Activated T-helper 17 cell treated with anti-CD3 and anti-CD28 coated beads, Interleukin-2, amount 50 U/mL, for 72 hours (primary cell): ENCODE data around the gene RALY. TPM values are rescaled to one million over a fixed set of nuclear protein-coding genes. Genes with fewer than 3 reads are reported as not detected.
"Not testable (repeated sequence)": the region's sequence is repeated elsewhere in the genome, so short reads cannot be mapped to it uniquely, and the experiment has no call there.

Experiments used
- ATAC-seq: fragments of 150-1000 bp; cut with Tn5 transposase; replicated peaks from 2 replicates; pipeline ENCODE4 v1.10.0; 2021; ENCODE audit warnings: mild to moderate bottlenecking, moderate library complexity
- H3K27ac Mint-ChIP-seq: one replicate; pipeline ENCODE4 v1.8.0; 2022; ENCODE audit warnings: mixed read lengths
- H3K27me3 Mint-ChIP-seq: one replicate; pipeline ENCODE4 v1.8.0; 2022; ENCODE audit warnings: mixed read lengths
- H3K36me3 Mint-ChIP-seq: one replicate; pipeline ENCODE4 v1.8.0; 2022; ENCODE audit warnings: low read depth, mild to moderate bottlenecking, mixed read lengths
- H3K4me1 Mint-ChIP-seq: one replicate; pipeline ENCODE4 v1.8.0; 2022; ENCODE audit warnings: mixed read lengths
- H3K4me3 Mint-ChIP-seq: one replicate; pipeline ENCODE4 v1.8.0; 2022; ENCODE audit warnings: mild to moderate bottlenecking, mixed read lengths
- H3K9me3 Mint-ChIP-seq: one replicate; pipeline ENCODE4 v1.8.0; 2022; ENCODE audit warnings: mixed read lengths
- total RNA-seq, 2 donors: library from RNA; stranded (reverse); gene quantifications; one replicate each; pipeline ENCODE4 v1.2.3, GENCODE V29; 2022

Gene RALY
- total RNA-seq, 2 donors from 2014 or later = 112 to 142 TPM

- H3K4me1 Mint-ChIP-seq = peaks cover 61% of the 10 kb centered on the region
- no peaks in the 10 kb centered on the region for H3K27me3 Mint-ChIP-seq
- H3K27ac Mint-ChIP-seq = peak overlapping the region; percentile 67
- H3K36me3 Mint-ChIP-seq = no peaks in the 10 kb centered on the region
- H3K4me3 Mint-ChIP-seq = peak overlapping the region; percentile 6
- H3K9me3 Mint-ChIP-seq = no peaks in the 10 kb centered on the region
- ATAC-seq = peak; percentile 66
Observed at GRCh38 chr20:34015401-34016335, 22.0 kb downstream of the RALY start.

DNA sequence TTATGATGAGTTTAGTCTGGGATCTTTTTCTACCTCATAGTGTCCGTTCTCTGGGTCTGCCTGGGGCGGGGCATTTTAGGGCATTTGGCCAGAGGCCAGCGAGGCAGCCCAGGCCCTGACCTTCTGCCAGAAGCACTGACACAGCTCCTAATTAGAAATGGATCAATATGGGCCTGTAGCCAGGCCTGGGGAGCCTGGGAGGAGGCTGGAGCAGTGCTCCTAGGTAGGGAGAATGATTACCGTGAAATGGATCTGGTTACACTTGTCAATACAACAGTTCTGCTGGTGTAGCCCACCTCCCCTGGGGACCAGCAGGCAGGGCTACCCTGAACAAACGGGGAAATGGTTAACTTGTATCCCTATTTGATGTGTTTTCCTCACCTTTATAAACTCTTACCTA, 23.0 kb downstream of the RALY start:
- H3K27me3 Mint-ChIP-seq = no peaks in the 10 kb centered on the region
- H3K9me3 Mint-ChIP-seq = no peaks in the 10 kb centered on the region
- H3K27ac Mint-ChIP-seq = peak overlapping the region; percentile 23
- no peak overlapping the region for H3K4me3 Mint-ChIP-seq
- no peaks in the 10 kb centered on the region for H3K36me3 Mint-ChIP-seq
- peaks cover 67% of the 10 kb centered on the region for H3K4me1 Mint-ChIP-seq
- no peak for ATAC-seq

DNA sequence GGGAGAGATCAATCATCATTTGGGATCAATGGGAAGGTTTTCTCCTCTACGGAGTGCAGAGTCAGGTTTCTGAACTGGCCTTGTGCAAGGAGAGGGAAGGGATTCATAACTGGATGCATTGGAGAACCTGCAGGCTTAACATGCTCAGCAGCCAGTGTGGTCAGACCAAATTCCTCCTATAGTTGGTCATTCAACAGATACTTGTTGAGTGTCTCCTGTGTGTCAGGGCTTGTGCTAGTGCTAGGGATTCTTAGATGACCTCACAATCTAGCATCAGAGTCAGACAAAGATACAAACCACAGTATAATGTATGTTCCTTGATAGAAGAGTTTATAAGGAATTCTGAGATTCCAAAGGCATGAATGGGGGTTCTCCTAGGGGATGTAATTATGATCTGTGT, 23.9 kb downstream of the RALY start:
- no peak for ATAC-seq
- H3K27ac Mint-ChIP-seq = peak overlapping the region; percentile 23
- H3K4me3 Mint-ChIP-seq = no peak overlapping the region
- no peaks in the 10 kb centered on the region for H3K27me3 Mint-ChIP-seq
- no peaks in the 10 kb centered on the region for H3K36me3 Mint-ChIP-seq
- H3K4me1 Mint-ChIP-seq = peaks cover 66% of the 10 kb centered on the region
- no peaks in the 10 kb centered on the region for H3K9me3 Mint-ChIP-seq

DNA sequence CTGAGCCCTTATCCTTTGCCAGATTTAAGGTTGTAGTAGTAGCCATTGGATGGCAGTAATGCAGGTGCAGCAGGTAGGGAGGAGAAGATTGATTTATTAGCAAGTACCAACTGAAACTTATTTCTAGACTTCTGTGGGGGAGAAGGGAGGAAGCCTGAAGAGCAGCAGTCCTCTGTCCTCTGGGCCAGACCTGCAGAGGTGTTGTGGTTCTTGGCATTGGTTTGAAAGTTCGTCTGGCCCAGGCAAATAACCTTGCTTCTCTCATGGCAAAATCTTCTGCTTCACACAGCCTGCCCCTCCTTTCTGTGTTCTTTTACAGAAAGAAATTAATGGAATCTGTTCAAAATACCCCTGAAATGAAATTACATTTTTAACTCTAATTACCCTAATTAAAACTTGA, 24.5 kb downstream of the RALY start:
- Mint-ChIP-seq H3K36me3 (no peaks in the 10 kb centered on the region), H3K27me3 (no peaks in the 10 kb centered on the region), H3K27ac (peak overlapping the region; percentile 23), H3K4me3 (no peak overlapping the region), H3K4me1 (peaks cover 66% of the 10 kb centered on the region), H3K9me3 (no peaks in the 10 kb centered on the region)
- ATAC-seq = no peak

- H3K9me3 Mint-ChIP-seq = no peaks in the 10 kb centered on the region
- H3K27me3 Mint-ChIP-seq = no peaks in the 10 kb centered on the region
- peaks cover 50% of the 10 kb centered on the region for H3K4me1 Mint-ChIP-seq
- H3K4me3 Mint-ChIP-seq = no peak overlapping the region
- peak overlapping the region; percentile 44 for H3K27ac Mint-ChIP-seq
- H3K36me3 Mint-ChIP-seq = no peaks in the 10 kb centered on the region
- peak; percentile 67 for ATAC-seq
Observed at GRCh38 chr20:34022151-34022838, 28.6 kb downstream of the RALY start.

DNA sequence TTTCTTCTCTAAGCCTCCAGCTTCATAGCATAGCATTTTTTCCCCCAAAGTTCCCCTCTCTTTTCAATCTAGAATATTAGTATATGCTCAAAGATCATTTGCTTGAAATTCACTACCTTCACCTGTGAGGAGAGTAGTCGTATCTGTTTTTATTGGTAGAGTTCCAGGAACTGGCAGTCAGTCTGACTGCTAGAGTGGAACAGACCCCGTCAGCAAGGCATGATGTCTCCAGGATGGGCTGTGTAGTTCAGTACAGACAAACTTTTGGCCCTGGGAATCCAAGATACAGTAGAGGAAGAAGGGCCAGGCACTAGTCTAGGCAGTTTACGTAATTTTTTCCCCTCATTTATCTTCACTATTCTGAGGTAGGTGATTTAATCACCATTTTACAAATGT, 29.1 kb downstream of the RALY start:
- H3K4me1 Mint-ChIP-seq = peaks cover 50% of the 10 kb centered on the region
- no peaks in the 10 kb centered on the region for H3K27me3 Mint-ChIP-seq
- H3K27ac Mint-ChIP-seq = peak overlapping the region; percentile 44
- no peak overlapping the region for H3K4me3 Mint-ChIP-seq
- no peaks in the 10 kb centered on the region for H3K9me3 Mint-ChIP-seq
- ATAC-seq = no peak
- no peaks in the 10 kb centered on the region for H3K36me3 Mint-ChIP-seq

- Mint-ChIP-seq H3K27me3 (no peaks in the 10 kb centered on the region), H3K4me1 (peaks cover 52% of the 10 kb centered on the region), H3K36me3 (no peaks in the 10 kb centered on the region), H3K9me3 (no peaks in the 10 kb centered on the region), H3K4me3 (no peak overlapping the region), H3K27ac (peak overlapping the region; percentile 49)
- ATAC-seq = no peak
Observed at GRCh38 chr20:34023937-34024722, 30.4 kb downstream of the RALY start.

DNA sequence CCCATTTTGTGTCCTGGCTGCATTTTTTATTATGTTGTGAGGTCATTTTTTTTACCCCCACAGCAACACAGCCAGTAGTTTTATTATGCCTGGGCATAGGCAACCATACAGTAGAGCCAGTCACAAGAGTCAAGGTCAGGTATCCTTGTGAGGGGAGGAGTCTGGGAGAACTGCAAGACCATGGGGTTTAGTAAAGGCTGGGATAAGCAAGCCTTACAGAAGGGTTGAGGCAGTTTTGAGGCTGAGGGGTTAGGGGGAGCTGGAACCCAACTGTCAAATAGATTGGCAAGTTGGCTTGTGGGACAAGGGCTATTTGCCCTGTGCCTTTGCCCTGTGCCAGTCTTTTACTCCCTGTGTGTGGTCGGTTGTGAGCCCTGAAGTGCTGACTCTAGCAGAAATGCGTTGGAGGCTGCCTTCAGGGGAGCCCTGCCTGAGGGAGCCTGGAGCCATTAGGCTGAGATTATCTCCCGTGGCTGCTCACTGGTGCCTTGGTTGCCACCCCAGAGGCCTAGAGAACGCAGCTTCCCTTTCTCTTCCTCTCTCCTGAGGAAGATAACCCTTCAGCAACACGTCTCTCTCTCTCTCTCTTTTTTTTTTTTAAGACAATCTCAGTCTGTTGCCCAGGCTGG, 31.1 kb downstream of the RALY start:
- H3K9me3 Mint-ChIP-seq = no peaks in the 10 kb centered on the region
- H3K4me3 Mint-ChIP-seq = no peak overlapping the region
- no peaks in the 10 kb centered on the region for H3K27me3 Mint-ChIP-seq
- peak overlapping the region; percentile 49 for H3K27ac Mint-ChIP-seq
- H3K36me3 Mint-ChIP-seq = no peaks in the 10 kb centered on the region
- ATAC-seq = no peak
- peaks cover 48% of the 10 kb centered on the region for H3K4me1 Mint-ChIP-seq

DNA sequence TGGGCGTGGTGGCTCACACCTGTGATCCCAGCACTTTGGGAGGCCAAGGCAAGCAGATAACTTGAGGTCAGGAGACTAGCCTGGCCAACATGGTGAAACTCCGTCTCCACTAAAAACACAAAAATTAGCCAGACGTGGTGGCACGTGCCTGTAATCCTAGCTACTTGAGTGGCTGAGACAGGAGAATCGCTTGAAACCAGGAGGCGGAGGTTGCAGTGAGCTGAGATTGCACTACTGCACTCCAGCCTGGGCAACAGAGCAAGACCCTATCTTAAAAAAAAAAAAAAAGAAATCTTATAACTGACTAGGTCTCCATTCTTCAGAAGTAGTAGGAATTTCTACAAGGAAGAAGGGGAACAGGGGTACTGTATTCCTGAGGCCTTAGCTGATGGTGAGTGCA, 34.3 kb downstream of the RALY start:
- Mint-ChIP-seq H3K36me3 (peaks cover 25% of the 10 kb centered on the region), H3K27ac (peak overlapping the region; percentile 46), H3K4me1 (peaks cover 28% of the 10 kb centered on the region)
- not testable (repeated sequence) for H3K4me3 Mint-ChIP-seq, H3K27me3 Mint-ChIP-seq, ATAC-seq, H3K9me3 Mint-ChIP-seq

- peaks cover 29% of the 10 kb centered on the region for H3K4me1 Mint-ChIP-seq
- no peaks in the 10 kb centered on the region for H3K9me3 Mint-ChIP-seq
- no peaks in the 10 kb centered on the region for H3K27me3 Mint-ChIP-seq
- no peak for ATAC-seq
- no peak overlapping the region for H3K4me3 Mint-ChIP-seq
- H3K36me3 Mint-ChIP-seq = peaks cover 39% of the 10 kb centered on the region
- no peak overlapping the region for H3K27ac Mint-ChIP-seq
Observed at GRCh38 chr20:34029415-34029814, 35.7 kb downstream of the RALY start.

GRCh38 chr20:34030456-34030855, 36.7 kb downstream of the RALY start:
- Mint-ChIP-seq H3K27ac (no peak overlapping the region), H3K9me3 (no peaks in the 10 kb centered on the region), H3K4me3 (no peak overlapping the region), H3K4me1 (peaks cover 28% of the 10 kb centered on the region), H3K36me3 (peaks cover 43% of the 10 kb centered on the region), H3K27me3 (no peaks in the 10 kb centered on the region)
- ATAC-seq = no peak

DNA sequence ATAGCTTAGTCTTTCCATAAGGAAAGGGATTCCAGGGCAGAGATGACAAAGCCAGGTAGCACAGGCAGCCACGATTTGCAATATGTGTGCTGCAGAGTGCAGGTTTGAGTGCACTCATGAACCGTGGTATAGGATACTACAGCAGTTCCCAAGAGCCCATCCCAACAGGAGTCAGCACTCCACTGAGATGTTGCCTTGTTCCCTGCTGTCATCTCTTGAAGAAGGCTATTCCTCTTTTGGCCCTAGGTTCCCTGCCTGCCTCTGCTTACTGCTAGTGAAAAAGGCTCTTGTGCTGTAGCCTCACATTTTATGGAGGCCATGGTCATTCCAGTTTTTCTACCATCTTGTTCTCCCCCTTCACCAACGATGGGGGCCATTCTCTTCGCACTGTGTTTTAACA, 40.2 kb downstream of the RALY start:
- peaks cover 35% of the 10 kb centered on the region for H3K4me1 Mint-ChIP-seq
- H3K27ac Mint-ChIP-seq = peak overlapping the region; percentile 39
- H3K4me3 Mint-ChIP-seq = no peak overlapping the region
- no peaks in the 10 kb centered on the region for H3K27me3 Mint-ChIP-seq
- H3K36me3 Mint-ChIP-seq = peaks cover 43% of the 10 kb centered on the region
- ATAC-seq = no peak
- H3K9me3 Mint-ChIP-seq = no peaks in the 10 kb centered on the region

DNA sequence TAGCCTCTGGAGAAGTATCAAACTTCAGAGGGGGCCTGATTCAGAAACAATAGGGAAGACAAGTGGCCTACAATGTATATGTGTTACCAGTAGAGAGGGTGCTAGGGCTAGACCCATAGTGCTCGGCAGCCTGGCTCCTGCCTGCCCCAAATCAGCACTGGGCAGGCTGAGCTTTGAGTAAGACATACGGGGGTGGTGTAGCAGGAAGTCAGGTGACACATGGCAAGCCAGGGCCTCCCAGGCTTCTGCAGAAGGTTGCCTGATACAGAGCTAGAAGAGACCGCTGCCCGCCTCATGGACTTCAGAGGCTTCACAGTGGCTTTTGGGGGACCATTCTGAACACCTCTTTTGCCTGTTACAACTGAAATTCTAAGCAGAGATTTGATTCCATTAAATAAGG, 43.4 kb downstream of the RALY start:
- H3K4me1 Mint-ChIP-seq = peaks cover 53% of the 10 kb centered on the region
- H3K27ac Mint-ChIP-seq = peak overlapping the region; percentile 63
- no peaks in the 10 kb centered on the region for H3K9me3 Mint-ChIP-seq
- peak overlapping the region; percentile 57 for H3K4me3 Mint-ChIP-seq
- ATAC-seq = peak; percentile 100
- no peaks in the 10 kb centered on the region for H3K27me3 Mint-ChIP-seq
- H3K36me3 Mint-ChIP-seq = peaks cover 32% of the 10 kb centered on the region

DNA sequence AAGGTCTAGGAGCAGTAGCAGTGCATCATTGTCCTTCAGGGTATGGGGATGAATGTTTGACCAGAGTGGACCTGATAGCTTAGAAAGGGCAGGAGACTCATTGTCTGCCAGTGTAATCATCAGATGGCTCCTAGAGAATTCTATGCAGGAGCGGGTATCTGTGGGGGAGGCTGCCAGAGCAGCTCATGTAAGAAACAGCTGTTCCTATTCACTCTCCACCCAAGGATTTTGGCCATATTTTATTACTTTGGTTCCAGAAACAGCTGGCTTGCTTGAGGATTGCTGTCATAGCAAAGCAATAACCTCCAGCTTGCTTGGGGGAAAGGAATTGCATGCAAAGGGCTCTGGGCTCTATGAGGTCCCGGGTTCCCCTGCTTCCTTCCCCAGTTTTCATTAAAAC, 44.1 kb downstream of the RALY start:
- ATAC-seq = no peak
- H3K27ac Mint-ChIP-seq = peak overlapping the region; percentile 63
- no peaks in the 10 kb centered on the region for H3K27me3 Mint-ChIP-seq
- peaks cover 60% of the 10 kb centered on the region for H3K4me1 Mint-ChIP-seq
- H3K4me3 Mint-ChIP-seq = peak overlapping the region; percentile 57
- peaks cover 27% of the 10 kb centered on the region for H3K36me3 Mint-ChIP-seq
- no peaks in the 10 kb centered on the region for H3K9me3 Mint-ChIP-seq
